Neuronal stem cell (in vitro differentiated cells): Measurements from ENCODE around the gene CSMD2.

Source experiments
- DNase-seq: peaks from one replicate; pipeline ENCODE4 v3.0.0-alpha.2; 2013; ENCODE audit warnings: low spot score
- H2AFZ ChIP-seq: one replicate; pipeline ENCODE4 v1.6.1; 2013; ENCODE audit warnings: mild to moderate bottlenecking, low read length, inconsistent platforms
- H2AK5ac ChIP-seq: 2 replicates; pipeline ENCODE4 v1.6.1; 2013; ENCODE audit warnings: low read depth, mild to moderate bottlenecking, inconsistent platforms, low read length, moderate library complexity, mixed read lengths
- H2BK120ac ChIP-seq: 2 replicates; pipeline ENCODE4 v1.6.1; 2013; ENCODE audit warnings: low read depth, mild to moderate bottlenecking, inconsistent platforms, low read length, moderate library complexity, mixed read lengths
- H2BK12ac ChIP-seq: one replicate; pipeline ENCODE4 v1.6.1; 2013; ENCODE audit warnings: low read length, inconsistent platforms
- H2BK15ac ChIP-seq: 2 replicates; pipeline ENCODE4 v1.6.1; 2013; ENCODE audit warnings: mild to moderate bottlenecking, low read length, inconsistent platforms, mixed read lengths
- H2BK5ac ChIP-seq: one replicate; pipeline ENCODE4 v1.6.1; 2013; ENCODE audit warnings: inconsistent platforms, mild to moderate bottlenecking, low read length, moderate library complexity
- H3K14ac ChIP-seq: one replicate; pipeline ENCODE4 v1.6.1; 2013; ENCODE audit warnings: low read length, inconsistent platforms
- H3K18ac ChIP-seq: 2 replicates; pipeline ENCODE4 v1.6.1; 2013; ENCODE audit warnings: low read length, inconsistent platforms
- H3K23ac ChIP-seq: 2 replicates; pipeline ENCODE4 v1.6.1; 2013; ENCODE audit warnings: low read depth, mild to moderate bottlenecking, mixed read lengths, low read length, inconsistent platforms; ENCODE audit not compliant: poor library complexity
- H3K27ac ChIP-seq: replicated peaks from 3 replicates; pipeline ENCODE4 v1.5.1; 2013; ENCODE audit warnings: low read length, inconsistent platforms
- H3K27me3 ChIP-seq, 3 experiments: 2 replicates each; pipeline ENCODE4 v1.6.1; 2013; ENCODE audit warnings: low read length in 3 of 3, mild to moderate bottlenecking in 2 of 3, inconsistent platforms in 1 of 3, low read depth in 1 of 3, mixed read lengths in 1 of 3, moderate library complexity in 1 of 3; ENCODE audit not compliant: control insufficient read depth in 3 of 3, insufficient read depth in 3 of 3
- H3K36me3 ChIP-seq, 2 donors: replicated peaks in 1 of 2; 2 replicates each; pipeline ENCODE4 v1.6.1; 2013; ENCODE audit warnings: low read length in 2 of 2; ENCODE audit not compliant: control insufficient read depth in 2 of 2, insufficient read depth in 2 of 2
- H3K4ac ChIP-seq: 2 replicates; pipeline ENCODE4 v1.6.1; 2013; ENCODE audit warnings: inconsistent platforms, mild to moderate bottlenecking, low read length, moderate library complexity
- H3K4me1 ChIP-seq, 2 donors: 1 replicate in 1 of 2; 2 replicates in 1 of 2; pipeline ENCODE4 v1.6.1; 2013; ENCODE audit warnings: low read length in 2 of 2, low read depth in 1 of 2; ENCODE audit not compliant: control insufficient read depth in 2 of 2, insufficient read depth in 1 of 2
- H3K4me2 ChIP-seq: one replicate; pipeline ENCODE4 v1.6.1; 2013; ENCODE audit warnings: mild to moderate bottlenecking, low read length, inconsistent platforms; ENCODE audit not compliant: insufficient read depth, poor library complexity, severe bottlenecking
- H3K4me3 ChIP-seq, 2 donors: 2 replicates each; pipeline ENCODE4 v1.5.1; 2013; ENCODE audit warnings: low read length in 2 of 2, mild to moderate bottlenecking in 2 of 2, inconsistent platforms in 1 of 2, moderate library complexity in 1 of 2
- H3K79me1 ChIP-seq: one replicate; pipeline ENCODE4 v1.6.1; 2013; ENCODE audit warnings: low read depth, mild to moderate bottlenecking, inconsistent platforms, low read length, moderate library complexity
- H3K9ac ChIP-seq: one replicate; pipeline ENCODE4 v1.6.1; 2013; ENCODE audit warnings: mild to moderate bottlenecking, low read depth, low read length, inconsistent platforms; ENCODE audit not compliant: poor library complexity
- H3K9me3 ChIP-seq, 2 donors: replicated peaks in 1 of 2; 2 replicates each; pipeline versions ENCODE3 to v1.6.1; 2013; ENCODE audit warnings: low read length in 2 of 2, mild to moderate bottlenecking in 2 of 2, inconsistent platforms in 1 of 2, low read depth in 1 of 2, mixed read lengths in 1 of 2, moderate library complexity in 1 of 2; ENCODE audit not compliant: control insufficient read depth in 2 of 2, insufficient read depth in 1 of 2
- H4K8ac ChIP-seq: one replicate; pipeline ENCODE4 v1.6.1; 2013; ENCODE audit warnings: low read depth, mild to moderate bottlenecking, inconsistent platforms, low read length, moderate library complexity
- H4K91ac ChIP-seq: one replicate; pipeline ENCODE4 v1.6.1; 2013; ENCODE audit warnings: low read length, low read depth, mild to moderate bottlenecking, inconsistent platforms; ENCODE audit not compliant: poor library complexity
- WGBS, 2 donors: extraction: QIAGEN DNeasy Blood & Tissue Kit; methylation state at CpG; one replicate each; pipeline ENCODE4 v1.1.7; 2013; ENCODE audit warnings: missing lambda C conversion rate in 2 of 2, mixed read lengths in 1 of 2; ENCODE audit not compliant: insufficient read length in 2 of 2, insufficient replicate concordance in 1 of 2; ENCODE audit errors: extremely low coverage in 2 of 2; 5-methylcytosine and 5-hydroxymethylcytosine counted together

CSMD2 gene

GRCh38 chr1:33634143-33634542, 530.9 kb downstream of the CSMD2 start:
- Histone ChIP-seq H3K36me3 (no peaks in the 10 kb centered on the region), H3K4ac (no peak overlapping the region), H3K14ac (no peak overlapping the region), H3K27ac (no peak overlapping the region), H3K79me1 (peaks cover 2% of the 10 kb centered on the region), H3K4me2 (no peak overlapping the region), H3K9me3 (no peaks in the 10 kb centered on the region), H2BK5ac (no peak overlapping the region), H2BK120ac (no peak overlapping the region), H4K8ac (no peak overlapping the region), H4K91ac (no peak overlapping the region), H2BK12ac (no peak overlapping the region), H3K4me3 (no peak overlapping the region), H2BK15ac (no peak overlapping the region), H3K27me3 (peaks cover 0 to 8% (median 0%) of the 10 kb centered on the region in 3 experiments), H3K23ac (no peak overlapping the region), H3K9ac (no peak overlapping the region), H3K4me1 (no peaks in the 10 kb centered on the region), H2AFZ (no peak overlapping the region), H3K18ac (no peak overlapping the region), H2AK5ac (no peak overlapping the region)
- WGBS, 2 donors = no CpG with 5 or more reads among the region's 5 CpGs
- DNase-seq = no peak

DNA sequence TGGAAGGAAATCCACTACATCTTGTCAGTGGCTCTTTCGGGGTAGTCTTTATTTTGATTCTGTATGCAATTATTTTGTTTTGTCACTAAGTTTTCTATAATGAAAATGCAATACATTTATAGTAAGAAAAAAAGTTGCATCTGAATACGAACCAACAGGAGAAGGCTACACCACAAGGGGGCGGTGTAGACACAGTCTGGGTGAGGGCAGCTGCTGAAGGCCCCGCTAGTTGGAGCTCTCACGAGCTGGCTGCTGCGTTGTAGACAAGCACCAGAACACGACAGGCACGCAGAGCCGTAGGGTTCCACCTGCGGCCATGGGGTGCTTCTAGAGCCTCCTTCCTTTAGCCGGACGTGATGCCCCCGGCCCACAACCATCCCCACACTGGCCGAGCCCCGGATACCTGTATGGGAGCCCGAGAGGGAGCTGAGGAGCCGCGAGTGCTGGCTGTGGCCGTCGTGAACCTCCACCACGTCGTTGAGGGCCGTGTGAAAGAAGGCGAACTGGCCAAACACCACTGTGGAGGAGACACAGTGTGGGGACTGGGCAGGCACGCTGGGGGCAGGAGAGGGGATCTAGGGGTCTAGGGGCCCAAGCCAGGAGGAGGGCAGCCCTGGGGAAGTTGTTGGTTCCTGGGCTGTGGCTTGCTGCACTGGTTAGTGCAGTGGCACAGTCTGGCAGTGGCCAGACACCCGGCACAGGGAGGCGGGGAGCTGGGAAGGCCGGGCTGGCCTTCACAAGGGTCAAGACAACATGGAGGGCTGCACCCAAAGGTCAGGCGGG, 531.8 kb downstream of the CSMD2 start:
- peak overlapping the region; percentile 77 for H2AK5ac ChIP-seq
- peak overlapping the region; percentile 59 for H3K18ac ChIP-seq
- peaks cover 0 to 8% (median 0%) of the 10 kb centered on the region in 3 experiments for H3K27me3 ChIP-seq
- H3K4me2 ChIP-seq = no peak overlapping the region
- no CpG with 5 or more reads among the region's 29 CpGs for WGBS, 2 donors
- H3K23ac ChIP-seq = no peak overlapping the region
- H3K36me3 ChIP-seq = no peaks in the 10 kb centered on the region
- peak; percentile 88 for DNase-seq
- peak overlapping the region; percentile 24 for H2BK12ac ChIP-seq
- H2BK120ac ChIP-seq = no peak overlapping the region
- H2AFZ ChIP-seq = peak overlapping the region; percentile 67
- H3K9ac ChIP-seq = no peak overlapping the region
- no peaks in the 10 kb centered on the region for H3K9me3 ChIP-seq
- H4K8ac ChIP-seq = no peak overlapping the region
- no peaks in the 10 kb centered on the region for H3K4me1 ChIP-seq
- no peak overlapping the region for H3K4ac ChIP-seq
- H2BK15ac ChIP-seq = no peak overlapping the region
- H3K27ac ChIP-seq = no peak overlapping the region
- peak overlapping the region; percentile 63 for H3K14ac ChIP-seq
- H2BK5ac ChIP-seq = no peak overlapping the region
- no peak overlapping the region for H4K91ac ChIP-seq
- peaks cover 2% of the 10 kb centered on the region for H3K79me1 ChIP-seq
- no peak overlapping the region for H3K4me3 ChIP-seq

GRCh38 chr1:33630686-33631085, 534.3 kb downstream of the CSMD2 start:
- no peak overlapping the region for H2BK120ac ChIP-seq

GRCh38 chr1:33626801-33627200, 538.2 kb downstream of the CSMD2 start:
- Histone ChIP-seq H2BK15ac (no peak overlapping the region), H3K18ac (no peak overlapping the region), H2AK5ac (no peak overlapping the region), H3K9me3 (no peaks in the 10 kb centered on the region), H3K4me2 (no peak overlapping the region), H3K27ac (no peak overlapping the region), H3K14ac (no peak overlapping the region), H2BK120ac (no peak overlapping the region), H2BK5ac (no peak overlapping the region), H3K23ac (no peak overlapping the region), H2AFZ (no peak overlapping the region), H2BK12ac (no peak overlapping the region), H4K8ac (no peak overlapping the region), H3K79me1 (no peaks in the 10 kb centered on the region), H3K9ac (no peak overlapping the region), H3K27me3 (peaks cover 0 to 7% (median 0%) of the 10 kb centered on the region in 3 experiments), H3K4ac (no peak overlapping the region), H3K4me1 (no peaks in the 10 kb centered on the region), H3K4me3 (no peak overlapping the region), H4K91ac (no peak overlapping the region), H3K36me3 (no peaks in the 10 kb centered on the region)
- no CpG with 5 or more reads among the region's 4 CpGs for WGBS, 2 donors
- DNase-seq = no peak

More at GRCh38 chr1:33630686-33631085, 534.3 kb downstream of the CSMD2 start:
- Histone ChIP-seq H3K14ac (no peak overlapping the region), H3K23ac (no peak overlapping the region), H3K4me3 (no peak overlapping the region), H2AK5ac (no peak overlapping the region), H4K91ac (no peak overlapping the region), H3K4ac (no peak overlapping the region), H3K9ac (no peak overlapping the region), H2BK15ac (no peak overlapping the region), H2BK5ac (no peak overlapping the region), H3K79me1 (peaks cover 2% of the 10 kb centered on the region), H3K27ac (no peak overlapping the region), H3K9me3 (no peaks in the 10 kb centered on the region), H3K18ac (no peak overlapping the region), H2AFZ (no peak overlapping the region), H2BK12ac (no peak overlapping the region), H3K36me3 (no peaks in the 10 kb centered on the region), H3K27me3 (peaks cover 0 to 7% (median 0%) of the 10 kb centered on the region in 3 experiments), H3K4me1 (no peaks in the 10 kb centered on the region), H4K8ac (no peak overlapping the region), H3K4me2 (no peak overlapping the region)
- no peak for DNase-seq
- no CpG with 5 or more reads among the region's 1 CpG for WGBS, 2 donors
